Thyroid gland (tissue), 4 donors: ENCODE measurements around the gene EID2. TPM values are rescaled to one million over a fixed set of nuclear protein-coding genes. Genes with fewer than 3 reads are reported as not detected.

Source experiments
- DNase-seq, 2 donors: peaks; one replicate each; pipeline ENCODE4 v3.0.0-alpha.2; 2019
- H3K27ac ChIP-seq, 3 donors: fragments of 200-600 bp; sonication (generic); 1 replicate in 2 of 3; 2 replicates in 1 of 3; pipeline ENCODE4 v1.5.1; 2016 to 2019; ENCODE audit warnings: mild to moderate bottlenecking in 1 of 3, moderate library complexity in 1 of 3
- H3K27me3 ChIP-seq: fragments of 200-600 bp; sonication (generic); one replicate; pipeline ENCODE4 v1.5.1; 2019
- H3K36me3 ChIP-seq, 2 donors: fragments of 200-600 bp; sonication (generic); one replicate each; pipeline ENCODE4 v1.5.1; 2016 to 2019
- H3K4me1 ChIP-seq, 2 donors: fragments of 200-600 bp; sonication (generic); one replicate each; pipeline ENCODE4 v1.5.1; 2017 to 2019
- H3K4me3 ChIP-seq, 3 donors: fragments of 200-600 bp; sonication (generic); replicated peaks in 1 of 3; 1 replicate in 2 of 3; 2 replicates in 1 of 3; pipeline ENCODE4 v1.5.1; 2016; ENCODE audit warnings: mild to moderate bottlenecking in 1 of 3
- H3K9me3 ChIP-seq: fragments of 200-600 bp; sonication (generic); one replicate; pipeline ENCODE4 v1.5.1; 2017
- CTCF ChIP-seq, 6 experiments: fragments of 200-600 bp in 3 of 6; fragments of 450-650 bp in 3 of 6; sonication (generic) in 3 of 6; IDR thresholded peaks; one replicate each; pipeline ENCODE4 v1.5.1; 2016 to 2019; ENCODE audit warnings: antibody characterized with exemption in 6 of 6, mild to moderate bottlenecking in 2 of 6, inconsistent platforms in 1 of 6, moderate library complexity in 1 of 6
- POLR2A ChIP-seq, 2 donors: fragments of 450-650 bp; IDR thresholded peaks; one replicate each; pipeline ENCODE4 v1.6.1; 2017; ENCODE audit warnings: antibody characterized with exemption in 2 of 2, mild to moderate bottlenecking in 2 of 2, moderate library complexity in 1 of 2
- WGBS, 2 donors: methylation state at CpG; one replicate each; pipeline ENCODE4 v1.1.5; 2017; 5-methylcytosine and 5-hydroxymethylcytosine counted together
- intact Hi-C: fragments of 100-400 bp; cut with DNase I; formaldehyde crosslinking; loops from one replicate; pipeline ENCODE4 v1.15.1; 2023
- total RNA-seq, 4 donors: library from RNA; depleted of rRNA; stranded (reverse); fragments of >200 nt; gene quantifications; one replicate each; pipeline ENCODE4 v1.2.3, GENCODE V29; 2016

EID2 gene
- total RNA-seq, 4 donors from 2014 or later = 15.3 to 24.4 (median 19.8) TPM

- Histone ChIP-seq H3K4me3 (no peak overlapping the region), H3K4me1 (no peaks in the 10 kb centered on the region), H3K27ac (no peak overlapping the region), H3K36me3 (no peaks in the 10 kb centered on the region), H3K27me3 (no peaks in the 10 kb centered on the region), H3K9me3 (no peaks in the 10 kb centered on the region)
- intact Hi-C loops = no loop called here
- TF ChIP-seq POLR2A (IDR thresholded peaks at IDR 0.05) (no peak), CTCF (IDR thresholded peaks at IDR 0.05) (no peak)
- DNase-seq = no peak
- 44 to 55% methylated on average over 4 of the region's 4 CpGs for WGBS, 2 donors
These were observed 42.5 kb upstream of the EID2 start for GRCh38 chr19:39582442-39582841.

- Histone ChIP-seq H3K36me3 (no peaks in the 10 kb centered on the region), H3K27ac (no peak overlapping the region), H3K4me1 (peaks cover 14 to 20% of the 10 kb centered on the region in 2 donors), H3K4me3 (no peak overlapping the region), H3K9me3 (no peaks in the 10 kb centered on the region), H3K27me3 (no peaks in the 10 kb centered on the region)
- intact Hi-C loops = no loop called here
- no peak for DNase-seq
- 42 to 60% methylated on average over 3 of the region's 3 CpGs for WGBS, 2 donors
- TF ChIP-seq POLR2A (IDR thresholded peaks at IDR 0.05) (no peak), CTCF (IDR thresholded peaks at IDR 0.05) (no peak)
These were observed 28.6 kb upstream of the EID2 start for GRCh38 chr19:39568604-39569003.

GRCh38 chr19:39566064-39566463, 26.1 kb upstream of the EID2 start:
- 40 to 53% methylated on average over 3 of the region's 3 CpGs for WGBS, 2 donors
- no peaks in the 10 kb centered on the region for H3K9me3 ChIP-seq
- peaks cover 27 to 38% of the 10 kb centered on the region in 2 donors for H3K4me1 ChIP-seq
- no peak overlapping the region for H3K4me3 ChIP-seq
- DNase-seq = no peak
- no peak overlapping the region for H3K27ac ChIP-seq
- intact Hi-C loops = no loop called here
- no peaks in the 10 kb centered on the region for H3K36me3 ChIP-seq
- no peaks in the 10 kb centered on the region for H3K27me3 ChIP-seq
- TF ChIP-seq CTCF (IDR thresholded peaks at IDR 0.05) (no peak), POLR2A (IDR thresholded peaks at IDR 0.05) (no peak)

GRCh38 chr19:39563408-39563807, 23.4 kb upstream of the EID2 start:
- DNase-seq = peak; percentile 84 to 85
- Histone ChIP-seq H3K27me3 (no peaks in the 10 kb centered on the region), H3K36me3 (no peaks in the 10 kb centered on the region), H3K4me3 (no peak overlapping the region), H3K27ac (peak overlapping the region; percentile 72 to 85 (median 76)), H3K9me3 (no peaks in the 10 kb centered on the region), H3K4me1 (peaks cover 27 to 31% of the 10 kb centered on the region in 2 donors)
- 18 to 53% methylated on average over 2 of the region's 2 CpGs for WGBS, 2 donors
- no peak for TF ChIP-seq CTCF (IDR thresholded peaks at IDR 0.05)
- TF ChIP-seq POLR2A (IDR thresholded peaks at IDR 0.05) = peak in 1 of 2 donors; percentile 25
- intact Hi-C loops = no loop called here

- DNase-seq = no peak
- 73 to 76% methylated on average over 6 of the region's 6 CpGs for WGBS, 2 donors
- peaks cover 21 to 50% of the 10 kb centered on the region in 2 donors for H3K4me1 ChIP-seq
- no peak overlapping the region for H3K27ac ChIP-seq
- H3K4me3 ChIP-seq = no peak overlapping the region
- no peaks in the 10 kb centered on the region for H3K9me3 ChIP-seq
- no peak for TF ChIP-seq POLR2A (IDR thresholded peaks at IDR 0.05)
- no peak for TF ChIP-seq CTCF (IDR thresholded peaks at IDR 0.05)
- H3K27me3 ChIP-seq = no peaks in the 10 kb centered on the region
- intact Hi-C loops = no loop called here
- H3K36me3 ChIP-seq = no peaks in the 10 kb centered on the region
These were observed 18.7 kb upstream of the EID2 start for GRCh38 chr19:39558624-39559117.
